MM.1S (cell line): ENCODE measurements around the gene MANBA.

ENCODE experiments used
- CTCF ChIP-seq: fragments of 300-600 bp; sonication (generic); IDR thresholded peaks from 2 replicates; pipeline ENCODE4 v1.5.1; 2016; ENCODE audit warnings: antibody characterized with exemption, low read length, mixed read lengths
- EZH2 ChIP-seq: fragments of 300-600 bp; sonication (generic); optimal IDR thresholded peaks from 2 replicates; pipeline ENCODE3; 2017; ENCODE audit warnings: low read depth, mild to moderate bottlenecking, antibody characterized with exemption, low read length, mixed read lengths
- EZH2phosphoT487 ChIP-seq: fragments of 300-600 bp; sonication (generic); IDR thresholded peaks from 2 replicates; pipeline ENCODE4 v1.6.1; 2018; ENCODE audit warnings: antibody characterized with exemption, low read length

- TF ChIP-seq CTCF = no peak
- TF ChIP-seq EZH2phosphoT487 = no peak
- no peak for TF ChIP-seq EZH2
These were observed 75.0 kb downstream of the MANBA start for GRCh38 chr4:102685768-102686167.
